CD4-positive, alpha-beta T cell treated with Interleukin-2 at 100 ng/mL for 4 hours (primary cell): Measurements from ENCODE around the gene ATP13A4.
A peak's percentile ranks its signal among the peaks of the same experiment; 100 is the strongest.

Source experiments
- DNase-seq: peaks from one replicate; pipeline ENCODE4 v3.0.0-alpha.2; 2020; ENCODE audit warnings: low spot score

Gene ATP13A4

GRCh38 chr3:193554811-193555210 is at the start of gene ATP13A4:
Gene ATP13A4 (minus strand): TSS chr3:193554895. CDS start chr3:193554799, 96 bp downstream.
- DNase-seq = no peak

DNA sequence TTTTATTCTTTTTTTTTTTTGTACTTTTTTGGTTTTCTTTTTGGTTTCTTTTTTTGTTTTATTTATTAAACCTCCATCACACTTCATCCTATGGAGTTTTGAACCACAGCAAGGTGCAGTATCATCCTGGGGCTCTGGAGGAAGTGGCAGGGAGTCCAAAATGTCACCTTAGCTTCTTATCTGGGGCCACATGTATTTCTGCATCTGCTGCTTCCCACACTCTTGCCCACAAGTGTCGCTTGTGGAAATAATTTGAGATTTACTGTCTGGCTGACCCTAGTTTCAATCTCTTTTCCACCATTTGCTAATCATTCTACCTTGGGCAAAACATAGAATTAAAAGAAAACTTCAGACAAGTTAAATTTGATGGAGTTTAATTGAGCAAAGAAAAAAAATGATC is 44.7 kb upstream of the ATP13A4 start:
- DNase-seq = no peak

DNA sequence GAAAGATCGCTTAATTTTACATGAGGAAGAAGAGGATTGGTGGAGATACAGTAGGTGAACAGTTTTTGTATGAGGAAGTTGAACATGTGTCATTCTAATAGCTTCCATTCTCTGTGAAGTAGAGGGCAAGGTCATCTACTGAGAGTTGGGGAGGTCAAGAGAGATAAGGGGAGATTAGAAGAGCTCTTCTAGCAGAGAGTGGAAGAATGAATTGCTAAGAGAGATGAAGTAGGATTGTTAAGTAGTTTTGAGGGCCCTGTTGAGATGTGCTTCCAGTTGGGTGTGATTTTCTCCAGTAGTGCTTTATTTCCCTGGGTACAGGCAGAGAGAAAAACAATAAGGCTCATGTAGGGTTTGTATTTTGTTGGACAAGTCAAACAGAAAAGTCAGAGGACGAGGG is 43.5 kb upstream of the ATP13A4 start:
- DNase-seq = no peak

GRCh38 chr3:193595939-193596487 is 41.3 kb upstream of the ATP13A4 start:
- no peak for DNase-seq

- DNase-seq = no peak
Measured at GRCh38 chr3:193594946-193595689, 40.4 kb upstream of the ATP13A4 start.

- DNase-seq = peak; percentile 29
Measured at GRCh38 chr3:193593668-193594030, 39.0 kb upstream of the ATP13A4 start.

DNA sequence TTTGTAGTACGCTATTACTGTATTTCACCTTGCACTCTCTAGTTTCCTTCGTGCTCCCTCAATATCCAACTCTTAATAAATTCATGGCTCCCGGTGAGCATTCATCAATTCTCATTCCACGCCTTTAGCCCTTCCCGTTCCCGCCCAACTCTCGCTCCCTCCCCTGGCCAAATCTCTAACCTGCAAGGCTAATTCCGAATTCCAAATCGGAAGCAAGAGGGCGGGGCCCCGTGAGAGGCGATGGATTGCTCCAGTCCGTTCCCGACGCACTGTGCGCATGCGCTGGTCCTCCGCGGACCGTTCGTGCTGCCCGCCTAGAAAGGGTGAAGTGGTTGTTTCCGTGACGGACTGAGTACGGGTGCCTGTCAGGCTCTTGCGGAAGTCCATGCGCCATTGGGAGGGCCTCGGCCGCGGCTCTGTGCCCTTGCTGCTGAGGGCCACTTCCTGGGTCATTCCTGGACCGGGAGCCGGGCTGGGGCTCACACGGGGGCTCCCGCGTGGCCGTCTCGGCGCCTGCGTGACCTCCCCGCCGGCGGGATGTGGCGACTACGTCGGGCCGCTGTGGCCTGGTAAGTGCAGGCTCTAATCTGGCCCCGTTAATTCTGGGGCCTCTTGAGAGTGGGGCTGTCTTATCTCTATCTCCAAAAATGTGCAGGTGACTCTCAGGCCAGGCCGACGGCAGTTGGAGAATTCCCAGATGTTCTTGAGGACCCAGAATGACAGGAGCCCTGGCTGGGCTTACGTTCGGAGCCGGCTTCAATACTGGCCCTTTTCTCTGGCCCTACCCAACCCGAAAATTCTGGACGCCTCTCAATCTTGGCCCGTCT is 38.4 kb upstream of the ATP13A4 start, which contains the start of gene OPA1:
OPA1 (plus strand) TSS at position 368 of the 827 bp plus-strand sequence; CDS start at position 538, 170 bp downstream.
- DNase-seq = peak; percentile 92

DNA sequence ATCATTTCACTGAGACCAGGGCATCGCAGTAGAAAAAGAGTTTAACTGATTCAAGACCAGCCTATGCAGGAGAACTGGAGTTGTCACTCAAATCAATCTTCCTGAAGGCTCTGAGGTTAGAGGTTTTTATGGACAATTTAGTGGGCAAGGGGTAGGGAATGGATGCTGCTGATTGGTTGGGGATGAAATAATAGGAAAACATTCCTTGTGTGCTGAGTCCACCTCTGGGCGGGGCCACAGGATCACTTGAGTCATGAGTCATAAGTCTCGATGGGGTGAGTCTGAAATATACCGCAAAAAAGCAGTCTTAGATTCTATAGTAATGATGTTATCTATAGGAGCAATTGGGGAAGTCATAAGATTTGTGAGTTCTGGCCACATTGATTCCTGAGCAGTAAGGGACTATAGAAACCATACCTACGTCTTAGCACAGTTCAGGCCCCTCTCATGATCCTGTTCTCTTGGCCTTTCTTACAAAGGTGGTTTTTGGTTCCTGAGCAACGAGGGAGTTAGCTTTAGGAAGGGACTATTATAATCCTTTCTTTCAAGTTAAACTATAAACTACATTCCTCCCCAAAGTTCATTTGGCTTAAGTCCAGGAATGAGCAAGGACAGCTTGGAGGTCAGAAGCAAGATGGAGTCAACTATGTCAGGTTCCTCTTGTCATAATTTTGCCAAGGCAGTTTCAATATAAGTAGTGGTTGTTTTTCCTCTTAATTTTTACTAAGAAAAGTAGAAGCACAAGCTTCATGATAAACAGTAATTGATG is 35.6 kb upstream of the ATP13A4 start:
- no peak for DNase-seq

DNA sequence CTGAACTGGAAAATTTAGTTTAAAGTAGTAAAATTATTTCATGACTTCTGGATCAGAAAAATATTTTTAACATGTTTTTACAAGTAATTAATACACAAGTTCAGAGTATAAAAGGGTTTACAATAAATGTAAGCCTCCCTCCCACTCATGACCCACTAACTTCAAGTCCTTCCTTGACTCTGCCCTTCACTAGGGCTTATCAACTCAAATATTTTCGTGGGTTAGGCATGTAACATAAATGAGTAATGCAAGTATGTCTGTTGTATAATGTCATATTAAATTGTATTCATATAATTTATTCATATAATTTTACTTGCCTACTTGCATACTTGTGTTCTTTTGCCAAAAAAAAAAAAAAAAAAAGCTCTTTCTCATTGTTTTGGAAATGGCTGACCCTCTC is 34.9 kb upstream of the ATP13A4 start:
- DNase-seq = no peak

DNA sequence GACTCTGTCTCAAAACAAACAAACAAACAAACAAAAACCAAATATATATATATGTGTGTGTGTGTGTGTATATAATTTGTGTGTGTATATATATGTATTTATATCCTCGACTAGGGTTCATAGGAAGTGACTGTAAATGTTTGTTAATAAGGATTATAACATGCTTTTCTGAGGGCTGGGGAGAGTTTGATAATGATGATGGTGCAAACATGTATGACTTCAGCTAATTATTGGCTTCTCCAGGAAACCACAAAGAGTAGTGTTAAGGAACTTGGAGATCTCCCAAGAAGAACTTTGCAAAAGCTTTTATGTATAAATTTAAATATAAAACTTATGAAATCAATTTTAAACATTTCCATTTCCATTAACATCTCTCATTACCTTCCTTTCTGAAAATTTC is 34.4 kb upstream of the ATP13A4 start:
- DNase-seq = no peak

DNA sequence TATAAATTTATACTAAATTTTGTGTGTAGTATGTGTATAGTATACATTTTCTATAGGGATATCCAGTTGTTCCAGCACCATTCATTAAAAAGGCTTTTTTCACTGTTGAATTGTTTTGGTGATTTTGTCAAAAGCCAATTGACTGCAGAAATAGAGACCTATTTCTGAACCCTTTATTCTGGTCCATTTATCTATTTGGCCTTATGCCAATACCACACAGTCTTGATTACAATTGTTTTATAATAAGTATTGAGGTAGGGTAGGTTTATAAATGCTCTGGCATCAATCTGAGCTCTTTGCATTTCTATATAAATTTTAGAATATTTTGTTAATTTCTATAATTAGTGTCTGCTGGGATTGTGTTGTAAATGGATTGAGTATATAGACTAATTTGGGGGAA is 31.8 kb upstream of the ATP13A4 start:
- DNase-seq = no peak

- DNase-seq = no peak
Measured at GRCh38 chr3:193585530-193585929, 30.8 kb upstream of the ATP13A4 start.

DNA sequence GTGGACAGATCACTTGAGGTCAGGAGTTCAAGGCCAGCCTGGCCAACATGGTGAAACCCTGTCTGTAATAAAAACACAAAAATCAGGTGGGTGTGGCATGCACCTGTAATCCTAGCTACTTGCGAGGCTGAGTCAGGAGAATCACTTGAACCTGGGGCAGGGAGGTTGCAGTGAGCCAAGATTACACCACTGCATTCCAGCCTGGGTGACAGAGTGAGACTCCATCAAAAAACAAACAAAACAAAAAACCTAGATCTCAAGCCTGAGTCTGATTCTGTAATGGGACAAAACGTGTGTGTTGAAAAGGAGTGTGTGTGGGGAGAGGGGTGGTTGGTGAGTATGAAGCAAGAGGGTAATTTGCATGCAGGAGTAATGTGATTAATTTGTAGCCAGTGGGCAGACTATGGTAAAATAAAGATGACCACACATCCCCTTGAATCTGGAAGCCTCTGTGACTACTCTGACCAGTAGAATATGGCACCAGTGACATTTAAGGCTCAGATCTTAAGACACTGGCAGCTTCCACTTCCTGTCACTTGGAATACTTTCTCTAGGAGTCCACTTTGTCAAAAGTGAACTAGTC is 19.9 kb upstream of the ATP13A4 start:
- no peak for DNase-seq

- no peak for DNase-seq
Measured at GRCh38 chr3:193573403-193574191, 18.9 kb upstream of the ATP13A4 start.

DNA sequence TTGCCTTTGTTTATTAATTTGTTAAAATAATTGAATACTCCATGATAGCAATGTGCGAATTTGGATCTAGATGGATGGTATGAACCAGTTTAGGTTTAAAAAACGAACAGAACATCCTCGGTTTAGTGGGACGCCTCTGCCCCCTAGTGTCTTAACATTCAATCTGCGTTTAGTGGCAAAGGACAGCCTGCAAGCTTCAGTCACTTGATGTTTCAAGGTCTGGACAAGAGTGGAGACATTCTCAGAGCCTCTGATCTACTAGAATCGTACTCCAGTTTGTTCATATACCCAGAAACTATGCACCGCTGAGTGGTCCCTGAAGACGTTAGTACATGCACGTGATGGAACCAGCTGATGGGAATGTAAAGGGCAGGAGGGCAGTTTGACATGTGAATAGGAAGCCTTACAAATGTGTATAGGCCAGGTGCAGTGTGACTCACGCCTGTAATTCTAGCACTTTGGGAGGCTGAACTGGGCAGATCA is 17.8 kb upstream of the ATP13A4 start:
- DNase-seq = peak; percentile 52

- no peak for DNase-seq
Measured at GRCh38 chr3:193569119-193569518, 14.4 kb upstream of the ATP13A4 start.

GRCh38 chr3:193564012-193564411 is 9.3 kb upstream of the ATP13A4 start:
- DNase-seq = no peak

GRCh38 chr3:193563426-193563825 is 8.7 kb upstream of the ATP13A4 start:
- DNase-seq = no peak

GRCh38 chr3:193560870-193561269 is 6.2 kb upstream of the ATP13A4 start:
- DNase-seq = no peak

DNA sequence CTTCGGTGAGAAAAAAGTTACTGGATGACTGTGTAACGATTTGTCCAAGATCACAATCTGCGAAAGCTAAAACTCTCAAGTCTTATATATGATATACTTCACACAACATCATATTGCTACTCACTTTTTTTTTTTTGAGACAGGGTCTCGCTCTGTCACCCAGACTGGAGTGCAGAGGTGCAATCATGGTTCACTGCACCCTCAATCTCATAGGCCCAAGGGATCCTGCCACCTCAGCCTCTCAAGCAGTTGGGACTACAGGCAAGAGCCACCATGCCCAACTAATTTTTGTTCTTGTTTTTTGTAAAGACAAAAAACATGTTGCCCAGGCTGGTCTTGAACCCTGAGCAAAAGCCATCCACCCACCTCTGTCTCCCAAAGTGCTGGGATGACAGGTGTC is 5.4 kb upstream of the ATP13A4 start:
- no peak for DNase-seq

DNA sequence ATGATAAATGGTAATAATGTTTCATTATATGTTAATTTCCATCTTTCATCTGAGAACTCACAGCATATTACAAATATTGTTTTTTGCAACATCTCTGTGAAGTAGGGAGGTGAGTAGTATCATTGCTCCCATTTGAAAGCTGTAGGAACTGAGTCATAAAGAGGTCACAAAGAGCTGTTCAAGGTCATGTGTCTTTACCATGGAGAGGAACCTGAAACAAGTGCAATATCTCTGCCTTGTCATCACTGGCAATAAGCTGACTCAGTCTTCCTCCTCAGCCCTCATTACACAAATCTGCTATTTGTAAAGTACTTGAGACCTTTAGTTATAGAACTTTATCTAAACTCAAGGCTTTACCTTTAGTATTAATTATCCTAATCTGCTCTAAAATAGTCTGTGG is 4.4 kb upstream of the ATP13A4 start:
- no peak for DNase-seq
